CD4-positive, alpha-beta T cell (primary cell): Measurements from ENCODE around the gene CAVIN1. TPM values are rescaled to one million over a fixed set of nuclear protein-coding genes. Genes with fewer than 3 reads are reported as not detected.
"Not testable (repeated sequence)": the region's sequence is repeated elsewhere in the genome, so short reads cannot be mapped to it uniquely, and the experiment has no call there.

ENCODE experiments used
- ATAC-seq: fragments of 200-7000 bp; cut with Tn5 transposase; one replicate; pipeline ENCODE4 v1.10.0; 2022; ENCODE audit warnings: mild to moderate bottlenecking; ENCODE audit not compliant: poor library complexity
- CTCF ChIA-PET: fragments of 350-600 bp; sonication (Branson Sonifier 250); formaldehyde crosslinking; loops from one replicate; lab custom pipeline; 2021; ENCODE audit warnings: antibody characterized with exemption, inconsistent platforms; lab: Charles Lee
- POLR2A ChIA-PET: fragments of 350-600 bp; sonication (Branson Sonifier 250); formaldehyde crosslinking; loops from one replicate; lab custom pipeline; 2021; ENCODE audit warnings: antibody characterized with exemption, inconsistent platforms; lab: Charles Lee
- DNase-seq, 14 experiments: peaks; one replicate each; pipeline ENCODE4 v3.0.0-alpha.2; 2013 to 2020; ENCODE audit warnings: mixed read lengths in 2 of 14
- H3K27ac ChIP-seq, 2 donors: one replicate each; pipeline versions ENCODE4 v1.5.1 to v1.7.0; 2013; ENCODE audit warnings: low read length in 2 of 2, low read depth in 1 of 2, mild to moderate bottlenecking in 1 of 2
- H3K27me3 ChIP-seq, 2 experiments: 1 replicate in 1 of 2; 2 replicates in 1 of 2; pipeline versions ENCODE4 v1.6.1 to v1.7.0; 2013; ENCODE audit warnings: low read length in 2 of 2, control low read depth in 1 of 2, mild to moderate bottlenecking in 1 of 2, moderate library complexity in 1 of 2; ENCODE audit not compliant: insufficient read depth in 2 of 2, control insufficient read depth in 1 of 2
- H3K36me3 ChIP-seq: one replicate; pipeline ENCODE4 v1.6.1; 2013; ENCODE audit warnings: low read length, control low read depth; ENCODE audit not compliant: insufficient read depth
- H3K4me1 ChIP-seq: one replicate; pipeline ENCODE4 v1.6.1; 2013; ENCODE audit warnings: low read length, control low read depth; ENCODE audit not compliant: insufficient read depth
- H3K4me3 ChIP-seq: one replicate; pipeline ENCODE4 v1.5.1; 2013; ENCODE audit warnings: mild to moderate bottlenecking, low read length, moderate library complexity
- H3K9me3 ChIP-seq, 2 experiments: 1 replicate in 1 of 2; 2 replicates in 1 of 2; pipeline versions ENCODE4 v1.6.1 to v1.7.0; 2013; ENCODE audit warnings: low read length in 2 of 2, mild to moderate bottlenecking in 2 of 2, control low read depth in 1 of 2, moderate library complexity in 1 of 2; ENCODE audit not compliant: control insufficient read depth in 1 of 2, insufficient read depth in 1 of 2
- H3K27ac Mint-ChIP-seq: one replicate; pipeline ENCODE4 v1.8.0; 2020; ENCODE audit warnings: mixed read lengths
- H3K27me3 Mint-ChIP-seq: one replicate; pipeline ENCODE4 v1.8.0; 2021; ENCODE audit warnings: mixed read lengths
- H3K36me3 Mint-ChIP-seq: one replicate; pipeline ENCODE4 v1.8.0; 2021; ENCODE audit warnings: low read depth, mixed read lengths
- H3K4me1 Mint-ChIP-seq: one replicate; pipeline ENCODE4 v1.8.0; 2021; ENCODE audit warnings: low read depth, mixed read lengths
- H3K4me3 Mint-ChIP-seq: one replicate; pipeline ENCODE4 v1.8.0; 2020; ENCODE audit warnings: mild to moderate bottlenecking, mixed read lengths
- H3K9me3 Mint-ChIP-seq: one replicate; pipeline ENCODE4 v1.8.0; 2020; ENCODE audit warnings: mixed read lengths
- intact Hi-C, 2 experiments: fragments of 100-400 bp; cut with DNase I in 1 of 2; cut with micrococcal nuclease in 1 of 2; formaldehyde crosslinking; loops; one replicate each; pipeline versions ENCODE4 v1.15.1 to v1.9.0; 2023 to 2025; cut with DNase I, micrococcal nuclease
- total RNA-seq, 174 experiments: library from RNA in 2 of 174; stranded (reverse) in 2 of 174; gene quantifications; one replicate each; pipeline ENCODE4 v1.2.3 and lab custom pipeline; 2021 to 2026
- TF ChIP-seq, protein P1 (sequence below): fragments of 200-600 bp; IDR thresholded peaks from one replicate; pipeline ENCODE4 v1.8.0; 2022; ENCODE audit warnings: antibody characterized with exemption, mild to moderate bottlenecking

Gene CAVIN1
- total RNA-seq, 2 experiments from 2014 or later, result 0.14 to 0.16 TPM

- Histone ChIP-seq H3K27me3 (no peaks in the 10 kb centered on the region), H3K4me3 (no peak overlapping the region), H3K9me3 (no peaks in the 10 kb centered on the region), H3K4me1 (peaks cover 11% of the 10 kb centered on the region), H3K27ac (no peak overlapping the region), H3K36me3 (no peaks in the 10 kb centered on the region)
- H3K4me3 Mint-ChIP-seq, result no peak overlapping the region
- no peak for ATAC-seq
- POLR2A ChIA-PET, result interaction anchor here (3.7 kb wide), 1 partner anchor 10 kb away, joined by 50 read pairs; the partner anchor contains the start of gene STAT3
- no peak overlapping the region for H3K27ac Mint-ChIP-seq
- no peaks in the 10 kb centered on the region for H3K9me3 Mint-ChIP-seq
- no peaks in the 10 kb centered on the region for H3K27me3 Mint-ChIP-seq
- peaks cover 10% of the 10 kb centered on the region for H3K4me1 Mint-ChIP-seq
- DNase-seq, result no peak
- no peaks in the 10 kb centered on the region for H3K36me3 Mint-ChIP-seq
- intact Hi-C loops, result no loop called here
- TF ChIP-seq, protein P1, sequence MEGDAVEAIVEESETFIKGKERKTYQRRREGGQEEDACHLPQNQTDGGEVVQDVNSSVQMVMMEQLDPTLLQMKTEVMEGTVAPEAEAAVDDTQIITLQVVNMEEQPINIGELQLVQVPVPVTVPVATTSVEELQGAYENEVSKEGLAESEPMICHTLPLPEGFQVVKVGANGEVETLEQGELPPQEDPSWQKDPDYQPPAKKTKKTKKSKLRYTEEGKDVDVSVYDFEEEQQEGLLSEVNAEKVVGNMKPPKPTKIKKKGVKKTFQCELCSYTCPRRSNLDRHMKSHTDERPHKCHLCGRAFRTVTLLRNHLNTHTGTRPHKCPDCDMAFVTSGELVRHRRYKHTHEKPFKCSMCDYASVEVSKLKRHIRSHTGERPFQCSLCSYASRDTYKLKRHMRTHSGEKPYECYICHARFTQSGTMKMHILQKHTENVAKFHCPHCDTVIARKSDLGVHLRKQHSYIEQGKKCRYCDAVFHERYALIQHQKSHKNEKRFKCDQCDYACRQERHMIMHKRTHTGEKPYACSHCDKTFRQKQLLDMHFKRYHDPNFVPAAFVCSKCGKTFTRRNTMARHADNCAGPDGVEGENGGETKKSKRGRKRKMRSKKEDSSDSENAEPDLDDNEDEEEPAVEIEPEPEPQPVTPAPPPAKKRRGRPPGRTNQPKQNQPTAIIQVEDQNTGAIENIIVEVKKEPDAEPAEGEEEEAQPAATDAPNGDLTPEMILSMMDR, result no peak
- CTCF ChIA-PET, result interaction anchor here (1.3 to 2.8 kb wide), 3 partner anchors 77 to 177 kb away, joined by 4 to 8 read pairs (median 7); no protein-coding TSS in a partner anchor
Measured at GRCh38 chr17:42399121-42399520, 23.9 kb downstream of the CAVIN1 start.

DNA sequence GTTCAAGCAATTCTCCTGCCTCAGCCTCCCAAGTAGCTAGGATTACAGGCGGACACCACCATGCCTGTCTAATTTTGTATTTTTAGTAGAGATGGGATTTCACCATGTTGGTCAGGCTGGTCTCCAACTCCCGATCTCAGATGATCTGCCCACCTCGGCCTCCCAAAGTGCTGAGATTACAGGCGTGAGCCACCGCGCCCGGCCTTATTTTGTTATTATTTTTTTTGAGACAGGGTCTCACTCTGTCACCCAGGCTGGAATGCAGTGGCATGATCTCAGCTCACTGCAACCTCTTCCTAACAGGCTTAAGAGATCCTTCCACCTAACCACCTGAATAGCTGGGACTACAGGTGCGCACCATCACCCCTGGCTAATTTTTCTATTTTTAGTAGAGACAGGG, 27.5 kb downstream of the CAVIN1 start:
- intact Hi-C loops, H3K27me3 Mint-ChIP-seq, POLR2A ChIA-PET, H3K27ac ChIP-seq, H3K9me3 ChIP-seq, H3K36me3 Mint-ChIP-seq, DNase-seq, H3K9me3 Mint-ChIP-seq, ATAC-seq, H3K27me3 ChIP-seq, H3K4me3 Mint-ChIP-seq, H3K4me3 ChIP-seq, H3K36me3 ChIP-seq, H3K27ac Mint-ChIP-seq: not testable (repeated sequence)
- H3K4me1 Mint-ChIP-seq, result peaks cover 10% of the 10 kb centered on the region
- CTCF ChIA-PET, result interaction anchor here (1.2 to 1.6 kb wide), 2 partner anchors 10 to 73 kb away, joined by 3 to 4 read pairs; no protein-coding TSS in a partner anchor
- H3K4me1 ChIP-seq, result peaks cover 11% of the 10 kb centered on the region

- POLR2A ChIA-PET, result no interaction called here
- H3K27me3 Mint-ChIP-seq, result no peaks in the 10 kb centered on the region
- no peak overlapping the region for H3K27ac ChIP-seq
- no peak for ATAC-seq
- H3K4me3 ChIP-seq, result no peak overlapping the region
- H3K27ac Mint-ChIP-seq, result no peak overlapping the region
- CTCF ChIA-PET, result interaction anchor here (1.6 kb wide), 1 partner anchor 72 kb away, joined by 3 read pairs; no protein-coding TSS in a partner anchor
- no peaks in the 10 kb centered on the region for H3K9me3 Mint-ChIP-seq
- intact Hi-C loops, result no loop called here
- H3K4me1 Mint-ChIP-seq, result peaks cover 10% of the 10 kb centered on the region
- TF ChIP-seq, protein P1, result no peak
- H3K4me3 Mint-ChIP-seq, result no peak overlapping the region
- peaks cover 4% of the 10 kb centered on the region for H3K4me1 ChIP-seq
- no peaks in the 10 kb centered on the region for H3K36me3 Mint-ChIP-seq
- DNase-seq, result no peak
- H3K27me3 ChIP-seq, result no peaks in the 10 kb centered on the region
- H3K9me3 ChIP-seq, result no peaks in the 10 kb centered on the region
- H3K36me3 ChIP-seq, result no peaks in the 10 kb centered on the region
Measured at GRCh38 chr17:42394838-42395237, 28.2 kb downstream of the CAVIN1 start.
